Stimulated activated CD8-positive, alpha-beta memory T cell treated with anti-CD3 and anti-CD28 coated beads, Interleukin-12 subunit alpha, Interleukin-12 subunit beta, amount 100 ng/mL, for 24 hours (primary cell): Measurements from ENCODE around the gene S100PBP.
A peak's percentile ranks its signal among the peaks of the same experiment; 100 is the strongest.

Experiments used
- DNase-seq: peaks from one replicate; pipeline ENCODE4 v3.0.0-alpha.2; 2020; ENCODE audit errors: extremely low read depth

The S100PBP gene

DNA sequence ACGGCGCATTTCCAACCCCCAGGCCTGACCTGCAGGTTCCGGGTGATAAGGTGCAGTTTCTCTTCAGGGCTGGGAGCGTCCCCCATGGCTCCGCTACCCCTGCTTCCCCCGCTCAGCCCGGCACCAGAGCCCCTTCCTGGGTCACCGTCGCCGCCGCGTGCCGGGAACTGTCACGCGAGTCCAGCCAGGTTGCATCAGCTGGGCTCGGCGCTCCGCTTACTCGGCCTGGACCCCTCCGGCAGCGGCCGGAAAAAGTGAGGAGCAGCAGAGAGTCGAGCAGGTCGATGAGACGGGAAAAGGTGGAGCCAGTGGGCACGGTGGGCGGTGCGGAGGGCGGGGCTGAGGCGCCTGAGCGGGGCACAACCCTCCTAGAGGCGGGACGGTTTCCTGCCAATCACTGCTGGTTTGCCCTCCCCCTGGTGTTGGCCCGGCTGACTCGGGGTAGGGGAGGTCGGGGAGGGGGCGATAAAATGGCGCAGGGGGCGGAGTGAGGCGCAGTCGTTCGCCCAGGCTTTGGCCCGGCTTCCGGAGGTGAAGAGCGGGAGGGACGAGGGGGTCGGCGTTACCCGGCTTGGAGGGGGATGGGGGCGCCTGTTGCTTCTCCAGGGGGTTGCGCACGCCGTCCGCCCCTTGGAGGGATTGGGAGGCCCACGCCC, at the start of gene S100PBP, which contains the start of gene YARS1:
S100PBP (plus strand) TSS at position 495 of the 656 bp plus-strand sequence. CDS start 8,447 bp downstream, outside the sequence.
YARS1 (minus strand) TSS at position 200 of the 656 bp plus-strand sequence; CDS start at position 86, 114 bp downstream.
- DNase-seq = peak; percentile 99

DNA sequence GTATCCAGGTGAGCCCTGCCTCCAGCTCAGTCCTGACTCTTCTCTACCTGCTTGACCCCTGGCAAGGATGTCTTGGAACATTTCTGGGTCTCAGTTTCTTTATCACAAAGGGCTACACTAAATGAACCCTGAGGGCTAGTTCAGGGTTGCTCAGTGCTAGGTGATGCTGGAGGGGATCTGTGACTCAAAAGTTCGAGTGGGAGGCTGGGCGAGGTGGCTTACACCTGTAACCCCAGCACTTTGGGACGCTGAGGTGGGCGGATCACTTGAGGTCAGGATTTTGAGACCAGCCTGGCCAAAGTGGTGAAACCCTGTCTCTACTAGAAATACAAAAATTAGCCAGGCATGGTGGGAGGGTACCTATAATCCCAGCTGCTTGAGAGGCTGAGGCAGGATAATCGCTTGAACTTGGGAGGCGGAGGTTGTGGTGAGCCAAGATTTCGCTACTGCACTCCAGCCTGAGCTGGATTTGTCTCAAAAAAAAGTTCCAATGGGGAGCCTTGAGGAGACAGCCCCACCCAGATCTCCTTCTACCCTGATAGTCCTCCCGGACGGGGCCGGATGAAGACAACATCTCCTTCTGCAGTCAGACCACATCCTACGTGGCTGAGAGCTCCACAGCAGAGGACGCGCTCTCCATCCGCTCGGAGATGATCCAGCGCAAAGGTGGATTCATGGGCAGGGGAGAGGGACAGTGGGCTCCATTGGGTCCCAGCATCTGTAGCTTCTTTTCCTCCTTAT, 49.2 kb upstream of the S100PBP start:
- no peak for DNase-seq

DNA sequence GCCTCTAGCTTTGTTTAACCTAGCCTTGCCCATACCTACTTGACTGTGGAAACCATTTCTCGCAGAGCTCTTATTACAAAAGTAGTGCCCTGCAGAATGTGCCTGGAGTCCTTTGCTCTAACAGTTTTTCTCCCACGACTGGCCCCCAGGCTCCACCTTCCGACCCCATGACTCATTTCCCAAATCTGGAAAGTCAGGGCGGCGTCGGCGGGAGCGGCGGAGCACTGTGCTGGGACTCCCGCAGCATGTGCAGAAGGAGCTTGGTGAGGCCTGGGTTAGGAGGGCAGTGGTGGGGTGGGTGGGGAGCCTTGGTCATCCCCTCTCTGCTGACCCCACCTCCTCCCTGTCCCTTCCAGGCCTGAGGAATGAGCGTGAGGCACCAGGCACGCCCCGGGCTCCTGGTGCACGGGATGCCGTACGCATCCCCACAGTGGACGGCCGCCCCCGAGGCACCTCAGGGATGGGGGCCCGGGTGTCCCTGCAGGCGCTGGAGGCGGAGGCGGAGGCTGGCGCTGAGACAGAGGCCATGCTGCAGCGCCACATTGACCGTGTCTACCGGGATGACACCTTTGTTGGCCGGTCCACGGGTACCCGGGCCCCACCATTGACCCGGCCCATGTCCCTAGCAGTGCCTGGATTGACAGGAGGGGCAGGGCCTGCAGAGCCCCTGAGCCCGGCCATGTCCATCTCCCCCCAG, 47.8 kb upstream of the S100PBP start:
- DNase-seq = no peak

DNA sequence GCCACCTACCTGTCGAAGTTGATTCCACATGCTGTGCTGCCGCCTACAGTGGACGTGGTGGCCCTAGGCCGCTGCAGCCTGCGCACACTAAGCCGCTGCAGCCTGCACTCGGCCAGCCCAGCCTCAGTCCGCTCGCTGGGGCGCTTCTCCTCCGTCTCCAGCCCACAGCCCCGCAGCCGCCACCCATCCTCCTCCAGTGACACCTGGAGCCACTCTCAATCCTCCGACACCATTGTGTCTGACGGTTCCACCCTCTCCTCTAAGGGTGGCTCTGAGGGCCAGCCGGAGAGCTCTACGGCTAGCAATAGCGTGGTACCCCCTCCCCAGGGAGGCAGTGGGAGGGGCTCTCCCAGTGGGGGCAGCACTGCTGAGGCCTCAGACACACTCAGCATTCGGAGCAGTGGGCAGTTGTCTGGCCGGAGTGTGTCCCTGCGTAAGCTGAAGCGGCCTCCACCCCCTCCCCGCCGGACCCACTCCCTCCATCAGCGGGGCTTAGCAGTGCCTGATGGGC, 47.2 kb upstream of the S100PBP start:
- no peak for DNase-seq

DNA sequence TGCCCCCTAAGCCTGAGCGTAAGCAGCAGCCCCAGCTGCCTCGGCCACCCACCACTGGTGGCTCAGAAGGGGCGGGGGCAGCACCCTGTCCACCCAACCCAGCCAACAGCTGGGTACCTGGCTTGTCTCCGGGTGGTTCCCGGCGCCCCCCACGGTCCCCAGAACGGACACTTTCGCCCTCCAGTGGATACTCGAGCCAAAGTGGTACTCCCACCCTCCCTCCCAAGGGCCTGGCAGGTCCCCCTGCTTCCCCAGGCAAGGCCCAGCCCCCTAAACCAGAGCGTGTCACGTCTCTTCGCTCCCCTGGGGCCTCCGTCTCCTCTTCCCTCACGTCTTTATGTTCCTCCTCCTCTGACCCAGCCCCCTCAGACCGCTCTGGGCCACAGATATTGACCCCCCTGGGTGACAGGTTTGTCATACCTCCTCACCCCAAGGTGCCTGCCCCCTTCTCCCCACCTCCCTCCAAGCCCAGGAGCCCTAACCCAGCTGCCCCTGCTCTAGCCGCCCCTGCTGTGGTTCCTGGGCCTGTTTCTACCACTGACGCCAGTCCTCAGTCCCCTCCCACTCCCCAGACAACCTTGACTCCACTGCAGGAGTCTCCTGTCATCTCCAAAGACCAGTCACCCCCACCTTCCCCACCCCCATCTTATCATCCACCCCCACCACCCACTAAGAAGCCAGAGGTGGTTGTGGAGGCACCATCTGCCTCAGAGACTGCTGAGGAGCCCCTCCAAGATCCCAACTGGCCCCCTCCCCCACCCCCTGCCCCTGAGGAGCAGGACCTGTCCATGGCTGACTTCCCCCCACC, 46.5 kb upstream of the S100PBP start:
- no peak for DNase-seq

DNA sequence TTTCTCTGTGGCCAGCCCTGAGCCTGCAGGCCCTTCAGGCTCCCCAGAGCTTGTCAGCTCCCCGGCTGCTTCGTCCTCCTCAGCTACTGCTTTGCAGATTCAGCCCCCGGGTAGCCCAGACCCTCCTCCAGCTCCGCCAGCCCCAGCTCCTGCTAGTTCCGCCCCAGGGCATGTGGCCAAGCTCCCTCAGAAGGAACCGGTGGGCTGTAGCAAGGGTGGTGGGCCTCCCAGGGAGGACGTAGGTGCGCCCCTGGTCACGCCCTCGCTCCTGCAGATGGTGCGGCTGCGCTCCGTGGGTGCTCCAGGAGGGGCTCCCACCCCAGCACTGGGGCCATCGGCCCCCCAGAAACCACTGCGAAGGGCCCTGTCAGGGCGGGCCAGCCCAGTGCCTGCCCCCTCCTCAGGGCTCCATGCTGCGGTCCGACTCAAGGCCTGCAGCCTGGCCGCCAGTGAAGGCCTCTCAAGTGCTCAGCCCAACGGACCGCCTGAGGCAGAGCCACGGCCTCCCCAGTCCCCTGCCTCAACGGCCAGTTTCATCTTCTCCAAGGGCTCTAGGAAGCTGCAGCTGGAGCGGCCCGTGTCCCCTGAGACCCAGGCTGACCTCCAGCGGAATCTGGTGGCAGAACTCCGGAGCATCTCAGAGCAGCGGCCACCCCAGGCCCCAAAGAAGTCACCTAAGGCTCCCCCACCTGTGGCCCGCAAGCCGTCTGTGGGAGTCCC, 45.7 kb upstream of the S100PBP start:
- no peak for DNase-seq

DNA sequence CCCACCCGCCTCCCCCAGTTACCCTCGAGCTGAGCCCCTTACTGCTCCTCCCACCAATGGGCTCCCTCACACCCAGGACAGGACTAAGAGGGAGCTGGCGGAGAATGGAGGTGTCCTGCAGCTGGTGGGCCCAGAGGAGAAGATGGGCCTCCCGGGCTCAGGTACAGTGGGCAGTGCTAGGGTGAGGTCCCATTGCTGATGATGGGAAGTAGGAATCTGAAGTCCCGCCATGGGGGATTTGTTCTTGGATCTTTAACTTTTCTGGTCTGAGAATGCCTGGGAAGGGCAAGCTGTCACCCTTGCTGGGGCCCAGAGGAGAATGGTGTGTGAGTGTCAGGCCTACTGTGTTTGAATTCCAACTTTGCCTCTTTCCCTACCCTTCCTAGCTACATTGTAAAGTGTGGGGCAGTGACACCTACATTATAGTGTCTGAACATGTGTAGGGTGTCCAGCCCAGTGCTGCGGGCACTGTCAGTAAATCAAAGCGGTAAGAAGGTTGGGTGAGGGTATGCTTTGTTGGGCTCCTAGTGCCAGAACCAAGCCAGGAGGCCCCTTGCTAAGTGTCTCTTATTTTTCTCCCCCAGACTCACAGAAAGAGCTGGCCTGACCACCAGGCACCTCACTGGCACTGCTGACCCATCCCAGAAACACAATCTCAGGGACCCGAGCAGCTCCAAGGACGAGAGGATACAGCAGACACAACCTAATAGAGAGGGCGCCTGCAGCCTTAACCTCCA, 45.0 kb upstream of the S100PBP start:
- no peak for DNase-seq

DNA sequence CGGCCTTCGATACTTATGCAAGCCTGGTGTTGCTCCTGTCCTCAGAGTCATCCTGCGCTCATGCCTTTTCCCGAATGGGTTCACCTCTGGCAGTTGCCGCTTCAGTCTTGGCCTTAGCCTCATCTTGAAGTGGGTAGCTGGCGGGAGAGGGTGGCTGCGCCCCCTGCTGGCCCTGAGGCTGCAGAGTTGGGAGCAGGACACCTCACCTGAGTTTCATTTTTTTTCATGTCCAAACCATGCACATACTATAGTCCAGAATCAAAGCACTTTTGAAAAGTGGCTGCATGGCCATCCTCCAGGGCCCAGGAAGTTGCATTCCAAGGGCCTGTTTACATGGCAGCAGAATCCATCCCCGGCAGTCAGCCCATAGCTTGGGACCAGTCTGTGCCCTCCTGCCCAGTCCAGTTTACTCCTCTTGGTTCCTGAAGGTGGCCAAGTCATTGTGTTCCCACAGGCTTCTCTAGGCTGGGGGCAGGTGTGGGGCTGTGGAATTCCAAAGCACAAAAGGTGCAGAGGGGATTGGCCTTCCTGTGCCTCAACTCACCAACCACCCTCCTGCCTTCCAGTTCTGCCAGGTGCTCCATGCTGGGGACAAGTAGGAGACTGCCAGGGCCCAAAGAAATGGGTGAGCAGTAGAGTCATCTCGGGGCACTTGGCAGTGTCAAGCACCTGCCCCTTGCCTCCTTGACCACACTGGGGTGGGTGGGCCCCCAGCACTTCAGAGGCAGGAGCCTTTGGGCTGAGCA, 44.3 kb upstream of the S100PBP start:
- no peak for DNase-seq

DNA sequence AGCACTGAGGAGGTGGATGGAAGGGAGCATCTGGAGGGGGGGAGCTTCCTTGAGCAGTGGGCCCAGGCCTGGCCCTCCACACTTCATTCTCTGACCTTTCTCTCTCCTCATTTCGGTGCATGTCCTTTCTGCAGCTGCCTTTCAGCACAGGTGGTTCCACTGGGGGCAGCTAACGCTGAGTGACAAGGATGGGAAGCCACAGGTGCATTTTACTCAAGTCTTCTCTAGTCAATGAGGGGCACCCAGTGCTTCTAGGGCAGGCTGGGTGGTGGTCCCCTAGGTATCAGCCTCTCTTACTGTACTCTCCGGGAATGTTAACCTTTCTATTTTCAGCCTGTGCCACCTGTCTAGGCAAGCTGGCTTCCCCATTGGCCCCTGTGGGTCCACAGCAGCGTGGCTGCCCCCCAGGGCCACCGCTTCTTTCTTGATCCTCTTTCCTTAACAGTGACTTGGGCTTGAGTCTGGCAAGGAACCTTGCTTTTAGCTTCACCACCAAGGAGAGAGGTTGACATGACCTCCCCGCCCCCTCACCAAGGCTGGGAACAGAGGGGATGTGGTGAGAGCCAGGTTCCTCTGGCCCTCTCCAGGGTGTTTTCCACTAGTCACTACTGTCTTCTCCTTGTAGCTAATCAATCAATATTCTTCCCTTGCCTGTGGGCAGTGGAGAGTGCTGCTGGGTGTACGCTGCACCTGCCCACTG, 43.5 kb upstream of the S100PBP start:
- no peak for DNase-seq

DNA sequence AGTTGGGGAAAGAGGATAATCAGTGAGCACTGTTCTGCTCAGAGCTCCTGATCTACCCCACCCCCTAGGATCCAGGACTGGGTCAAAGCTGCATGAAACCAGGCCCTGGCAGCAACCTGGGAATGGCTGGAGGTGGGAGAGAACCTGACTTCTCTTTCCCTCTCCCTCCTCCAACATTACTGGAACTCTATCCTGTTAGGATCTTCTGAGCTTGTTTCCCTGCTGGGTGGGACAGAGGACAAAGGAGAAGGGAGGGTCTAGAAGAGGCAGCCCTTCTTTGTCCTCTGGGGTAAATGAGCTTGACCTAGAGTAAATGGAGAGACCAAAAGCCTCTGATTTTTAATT, 43.0 kb upstream of the S100PBP start:
- no peak for DNase-seq

DNA sequence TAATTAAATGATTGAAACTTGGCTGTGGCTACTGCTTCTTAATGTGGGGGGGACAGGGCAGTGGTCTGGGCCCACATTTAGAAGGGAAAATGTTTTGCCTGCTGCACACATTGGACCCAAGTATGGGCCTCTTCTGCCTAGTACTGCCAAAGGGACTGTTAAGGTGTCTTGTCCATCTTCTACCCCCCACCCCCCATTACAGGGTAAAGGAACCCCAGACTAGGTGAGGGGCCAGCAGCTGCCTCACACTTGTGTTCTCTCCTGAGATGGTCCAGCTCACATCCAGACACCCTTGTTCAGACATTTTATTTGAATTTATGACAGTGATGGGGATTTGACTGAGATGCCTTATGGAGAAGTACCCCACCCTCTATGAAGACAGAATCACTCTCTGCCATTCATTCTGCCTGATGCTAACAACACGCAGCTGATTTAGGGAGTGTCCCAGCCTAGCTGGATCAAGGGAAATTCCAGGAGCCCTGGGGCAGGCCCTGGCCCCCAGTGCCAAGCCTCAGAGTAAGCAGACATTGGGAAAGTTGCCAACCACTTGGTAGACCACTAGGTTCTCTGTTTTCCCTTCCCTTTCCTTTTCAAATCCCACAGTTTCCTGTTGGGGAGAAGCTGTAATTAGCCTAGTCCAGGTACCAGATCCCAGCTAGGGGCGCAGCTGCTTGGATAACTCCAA, 42.4 kb upstream of the S100PBP start:
- DNase-seq = no peak

DNA sequence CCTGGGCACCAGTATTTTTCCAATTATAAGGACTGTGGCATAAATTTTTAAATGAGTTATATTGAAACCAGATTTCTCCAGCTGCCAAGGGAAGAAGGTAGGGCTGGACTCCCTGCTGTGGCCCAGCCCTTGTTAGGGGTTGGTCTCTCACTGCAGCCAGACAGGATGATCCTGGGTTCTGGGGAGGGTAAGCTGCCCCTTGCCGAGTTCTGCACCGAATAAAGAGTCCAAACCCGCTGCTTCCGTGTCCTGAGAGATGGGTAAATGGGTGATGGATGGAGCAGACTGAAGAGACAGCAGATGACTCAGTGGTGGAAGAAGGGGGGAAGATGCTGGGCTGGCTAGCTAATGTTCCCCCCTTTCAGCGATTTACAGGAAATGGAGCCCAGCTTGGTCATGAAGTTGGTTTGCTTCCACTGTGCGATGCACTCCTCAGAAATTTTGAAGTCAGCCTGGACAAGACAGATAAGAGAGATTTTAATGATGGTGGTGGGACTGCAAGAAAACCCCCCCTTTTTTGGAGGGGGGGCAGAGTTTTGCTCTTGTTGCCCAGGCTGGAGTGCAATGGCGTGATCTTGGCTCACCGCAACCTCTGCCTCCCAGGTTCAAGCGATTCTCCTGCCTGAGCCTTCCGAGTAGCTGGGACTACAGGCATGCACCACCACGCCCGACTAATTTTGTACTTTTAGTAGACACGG, 41.7 kb upstream of the S100PBP start:
- no peak for DNase-seq

DNA sequence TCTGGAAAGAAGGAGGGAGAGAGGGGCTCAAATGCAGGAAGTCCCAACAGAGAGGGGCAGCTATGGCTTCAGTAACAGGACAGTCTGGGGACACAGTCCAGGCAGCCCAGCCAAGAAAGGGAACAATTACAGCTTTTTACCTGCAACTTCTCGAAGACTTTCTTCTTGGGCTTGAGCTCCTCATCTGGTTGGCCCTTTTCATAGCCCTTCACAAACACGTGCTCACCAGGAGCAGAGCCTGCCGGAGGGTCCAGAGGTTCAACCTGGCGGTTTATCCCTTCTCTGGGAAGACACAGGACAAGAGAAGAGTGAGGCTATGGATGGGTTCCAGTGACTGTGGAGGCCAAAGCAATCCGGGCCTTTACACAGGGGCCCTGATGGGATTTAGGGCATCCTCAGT, 38.2 kb upstream of the S100PBP start:
- DNase-seq = no peak

DNA sequence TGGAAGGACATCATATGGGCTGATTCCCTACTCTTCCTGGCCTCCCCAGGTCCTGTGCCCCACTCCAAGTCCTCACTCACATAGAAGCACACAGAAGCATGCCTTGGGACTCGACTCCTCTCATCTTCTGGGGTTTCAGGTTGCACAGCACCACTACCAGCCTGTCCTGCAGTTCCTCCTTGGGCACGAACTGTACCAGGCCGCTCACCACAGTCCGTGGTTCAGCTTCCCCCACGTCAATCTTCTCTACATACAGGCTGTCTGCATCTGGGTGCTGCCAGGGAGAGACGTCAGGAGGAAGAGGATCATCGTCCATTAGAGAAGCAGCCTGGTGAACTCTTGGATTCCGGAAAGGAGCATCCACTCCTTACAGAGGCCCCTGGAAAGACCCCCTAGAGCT, 37.4 kb upstream of the S100PBP start:
- no peak for DNase-seq

DNA sequence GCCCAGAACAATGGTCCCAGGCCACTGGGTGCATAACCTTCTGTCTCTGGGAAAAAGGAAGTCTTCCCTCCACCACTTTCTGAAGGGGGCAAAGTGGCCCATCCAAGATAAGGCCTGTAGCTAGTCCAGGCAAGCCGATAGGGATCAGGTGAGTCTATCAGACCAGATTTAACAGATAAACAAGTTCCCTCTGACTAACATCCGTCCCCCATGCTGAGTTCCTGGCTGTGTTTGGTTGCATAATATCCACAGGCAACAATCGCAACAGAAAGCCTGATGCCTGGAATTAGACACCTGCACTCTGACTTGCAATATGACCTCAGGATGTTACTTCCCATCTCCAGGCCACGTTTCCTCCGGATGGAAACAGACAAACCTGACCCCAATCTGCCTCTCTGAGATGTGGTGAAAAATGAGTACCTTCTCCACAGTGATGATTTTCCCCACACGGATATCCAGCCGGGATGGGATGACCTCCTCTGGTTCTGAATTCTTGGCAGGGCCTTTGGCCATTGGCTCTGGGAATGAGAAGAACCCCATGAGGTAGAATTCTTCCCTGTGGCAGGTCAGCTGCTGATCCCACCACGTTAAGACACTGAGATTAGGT, 36.7 kb upstream of the S100PBP start:
- DNase-seq = no peak

DNA sequence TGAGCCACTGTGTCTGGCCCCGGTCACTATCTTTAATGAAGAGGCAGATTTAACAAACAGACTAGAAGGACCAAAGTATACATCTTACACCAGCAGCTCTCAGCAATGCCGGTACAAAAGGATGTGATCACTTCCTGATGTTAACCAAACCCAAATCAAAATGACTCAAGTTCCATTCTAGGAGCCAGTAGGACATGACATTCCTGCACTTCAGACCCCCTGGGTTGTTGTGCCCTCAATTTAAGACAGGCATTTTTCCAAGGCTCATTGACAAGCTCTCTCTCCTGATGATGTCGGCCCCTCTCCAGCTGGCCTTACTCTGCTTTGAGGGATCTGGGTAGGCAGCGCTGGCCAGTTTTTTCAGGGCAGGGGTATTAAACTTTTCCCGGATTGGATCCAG, 35.4 kb upstream of the S100PBP start:
- no peak for DNase-seq

DNA sequence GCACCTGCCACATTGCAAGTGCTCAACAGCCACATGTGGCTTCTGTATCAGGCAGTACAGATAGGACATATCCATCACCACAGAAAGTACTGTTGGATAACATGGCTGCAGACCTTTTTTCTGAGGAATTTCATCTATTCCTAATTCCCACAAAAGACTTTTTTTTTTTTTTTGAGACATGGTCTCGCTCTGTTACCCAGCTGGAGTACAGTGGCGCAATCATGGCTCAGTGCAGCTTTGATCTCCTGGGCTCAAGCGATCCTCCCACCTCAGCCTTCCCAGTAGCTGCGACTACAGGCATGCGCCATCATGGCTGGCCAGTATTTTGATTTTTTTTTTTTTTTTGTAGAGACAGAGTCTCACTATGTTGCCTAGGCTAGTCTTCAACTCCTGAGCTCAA, 33.6 kb upstream of the S100PBP start:
- DNase-seq = no peak
